HG03571 (cell line): ENCODE measurements around the gene CLDN19.

Source experiments
- ATAC-seq: cut with Tn5 transposase; IDR thresholded peaks from one replicate; pipeline ENCODE4 v1.9.1; 2021; ENCODE audit not compliant: unreplicated experiment

CLDN19 gene, protein sequence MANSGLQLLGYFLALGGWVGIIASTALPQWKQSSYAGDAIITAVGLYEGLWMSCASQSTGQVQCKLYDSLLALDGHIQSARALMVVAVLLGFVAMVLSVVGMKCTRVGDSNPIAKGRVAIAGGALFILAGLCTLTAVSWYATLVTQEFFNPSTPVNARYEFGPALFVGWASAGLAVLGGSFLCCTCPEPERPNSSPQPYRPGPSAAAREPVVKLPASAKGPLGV

DNA sequence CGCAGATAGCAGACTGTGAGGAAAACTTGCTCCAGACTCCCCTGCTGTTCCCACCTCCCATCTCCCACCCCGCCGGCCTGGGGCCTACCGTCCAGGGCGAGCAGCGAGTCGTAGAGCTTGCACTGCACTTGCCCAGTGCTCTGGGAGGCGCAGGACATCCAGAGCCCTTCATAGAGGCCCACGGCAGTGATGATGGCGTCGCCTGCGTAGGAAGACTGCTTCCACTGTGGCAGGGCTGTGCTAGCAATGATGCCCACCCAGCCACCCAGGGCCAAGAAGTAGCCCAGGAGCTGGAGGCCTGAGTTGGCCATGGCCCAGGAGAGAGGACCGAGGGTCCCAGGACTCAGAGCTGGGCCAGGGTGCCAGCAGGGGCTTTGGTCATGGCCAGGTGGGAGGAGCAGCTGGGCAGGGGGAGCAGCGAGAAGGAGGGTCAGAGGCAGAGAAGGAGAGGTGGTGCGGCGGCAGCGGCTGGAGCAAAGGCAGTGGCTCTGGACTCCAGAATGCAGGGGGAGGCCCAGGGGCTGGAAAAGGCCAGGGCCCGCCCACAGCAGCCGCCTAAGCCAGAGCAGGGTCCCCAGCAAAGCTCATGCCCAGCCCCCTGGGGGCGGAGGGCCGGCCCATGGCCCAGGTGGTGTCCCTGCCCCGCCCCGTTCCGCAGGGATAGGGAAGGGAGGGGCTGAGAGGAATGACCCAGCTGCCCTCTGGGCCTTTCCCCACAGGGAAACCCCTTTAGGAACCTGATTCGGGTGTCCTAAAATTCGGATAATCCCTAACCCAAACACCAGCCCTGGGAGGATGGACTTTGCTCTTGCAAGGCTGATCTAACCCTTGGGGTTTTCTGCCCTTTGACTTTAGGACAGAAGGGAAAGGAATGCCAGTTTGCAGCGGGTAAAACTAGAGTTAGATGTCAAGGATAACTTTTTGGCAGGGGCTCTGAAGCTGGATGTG, at the start of gene CLDN19:
CLDN19 (minus strand) TSS at position 484 of the 948 bp plus-strand sequence; CDS start at position 311, 173 bp downstream.
- ATAC-seq, result no peak

DNA sequence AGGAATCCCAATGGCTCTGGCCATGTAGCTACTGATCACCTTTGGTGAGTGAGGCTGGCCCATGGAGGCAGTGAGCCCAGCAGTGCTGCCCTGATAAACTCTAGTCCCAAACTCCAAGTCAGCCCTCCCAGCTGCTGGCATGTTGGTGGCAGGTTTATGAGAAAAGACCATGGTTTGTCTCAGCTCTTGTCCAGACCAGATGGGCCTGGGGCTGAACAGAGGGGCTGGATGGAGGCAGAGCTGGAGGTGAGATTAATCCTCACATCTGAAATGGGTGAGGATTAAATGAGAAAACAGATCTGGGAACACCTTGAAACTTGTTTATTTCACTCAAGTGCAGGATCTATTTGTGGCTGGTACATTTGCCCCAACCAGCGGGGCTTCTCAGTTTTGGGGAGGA, 48.0 kb upstream of the CLDN19 start:
- no peak for ATAC-seq

- no peak for ATAC-seq
These were observed 46.1 kb upstream of the CLDN19 start for GRCh38 chr1:42786097-42786496.

GRCh38 chr1:42784946-42785693, 45.1 kb upstream of the CLDN19 start, which contains the start of gene TMEM269:
Gene TMEM269, plus strand, starts transcription at chr1:42784991. Its CDS starts 4,903 bp downstream, at chr1:42789894.
- ATAC-seq, result no peak

- no peak for ATAC-seq
These were observed 44.5 kb upstream of the CLDN19 start for GRCh38 chr1:42784547-42784945.

GRCh38 chr1:42783092-42783491, 43.1 kb upstream of the CLDN19 start:
- no peak for ATAC-seq

DNA sequence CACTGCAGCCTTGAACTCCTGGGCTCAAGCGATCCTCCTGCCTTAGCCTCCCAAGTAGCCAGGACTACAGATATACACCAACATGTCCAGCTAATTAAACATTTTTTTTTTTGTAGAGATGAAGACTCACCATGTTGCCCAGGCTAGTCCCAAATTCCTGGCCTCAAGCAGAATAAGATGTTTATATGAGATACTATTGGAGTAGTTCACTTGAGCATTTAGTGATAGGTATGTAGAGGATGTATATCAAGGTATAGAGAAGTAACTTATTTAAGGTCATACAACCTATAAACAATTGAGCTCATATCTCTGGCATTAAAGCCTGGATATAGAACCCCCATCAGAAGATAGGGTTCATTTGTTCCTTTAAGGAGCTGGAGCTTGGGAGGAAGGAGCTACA, 40.1 kb upstream of the CLDN19 start:
- no peak for ATAC-seq

- no peak for ATAC-seq
These were observed 39.7 kb upstream of the CLDN19 start for GRCh38 chr1:42779725-42780124.

DNA sequence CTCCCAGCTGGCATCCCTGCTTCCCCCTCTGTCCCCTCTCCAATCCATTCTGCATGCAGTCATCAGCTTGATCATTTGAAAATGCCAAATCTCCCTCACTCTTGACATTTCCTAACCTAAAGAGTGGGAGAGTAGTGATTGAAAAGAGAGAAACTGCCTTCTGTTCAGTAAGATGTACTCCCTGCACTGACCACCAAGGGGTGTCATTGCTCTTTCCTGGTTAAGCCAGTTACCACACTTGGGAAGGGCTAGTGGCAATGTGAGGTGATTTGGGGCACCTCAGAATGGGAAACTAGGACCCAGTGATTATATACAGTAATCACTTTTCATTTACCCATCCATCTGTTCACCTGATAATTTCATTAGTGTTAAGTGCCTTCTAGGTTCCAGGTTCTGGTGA, 37.8 kb upstream of the CLDN19 start:
- ATAC-seq, result no peak

- no peak for ATAC-seq
These were observed 36.5 kb upstream of the CLDN19 start for GRCh38 chr1:42776502-42776901.

- ATAC-seq, result no peak
These were observed 35.0 kb upstream of the CLDN19 start for GRCh38 chr1:42774928-42775526.

DNA sequence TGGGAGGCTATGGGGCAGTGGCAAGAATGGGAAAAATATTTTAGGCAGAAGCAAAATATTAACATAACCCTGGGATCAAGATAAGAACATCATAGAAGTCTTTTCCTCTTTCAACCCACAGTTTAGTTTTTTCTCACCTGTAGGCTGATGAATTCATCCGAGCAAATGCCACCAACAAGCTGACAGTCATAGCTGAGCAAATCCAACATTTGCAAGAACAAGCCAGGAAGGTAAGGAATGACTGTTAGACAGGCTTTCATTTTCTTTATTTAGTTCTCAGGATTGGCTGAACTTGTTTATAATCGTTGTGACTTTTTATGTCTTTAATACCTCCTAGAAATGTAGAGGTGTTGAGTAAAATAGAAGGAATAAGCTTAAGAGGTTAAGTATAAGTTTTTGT, 33.4 kb upstream of the CLDN19 start:
- ATAC-seq, result no peak

DNA sequence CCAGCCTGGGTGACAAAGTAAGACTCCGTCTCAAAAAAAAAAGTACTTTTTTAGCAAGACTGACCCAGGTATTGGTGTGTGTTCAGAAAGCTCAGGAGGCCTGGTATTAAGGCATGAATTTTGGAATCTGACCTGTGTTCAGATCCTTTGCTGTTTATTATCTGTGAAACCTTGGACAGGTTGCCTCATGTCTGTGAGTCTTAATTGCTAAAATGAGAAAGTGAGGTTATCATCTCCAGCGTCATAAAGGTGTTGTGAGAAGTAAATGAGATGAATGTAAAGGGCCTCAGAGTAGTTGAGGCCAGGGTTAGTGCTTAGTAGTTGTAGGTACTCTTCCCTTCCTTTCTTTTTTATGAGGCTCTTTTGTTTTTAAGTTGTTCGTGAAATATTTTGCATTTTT, 29.8 kb upstream of the CLDN19 start:
- ATAC-seq, result no peak

GRCh38 chr1:42768172-42768571, 28.1 kb upstream of the CLDN19 start:
- ATAC-seq, result no peak

- ATAC-seq, result peak; percentile 14
These were observed 27.5 kb upstream of the CLDN19 start for GRCh38 chr1:42767510-42768000.

GRCh38 chr1:42766741-42767509, 26.9 kb upstream of the CLDN19 start, which contains the start of the genes C1orf50 and P3H1:
Gene C1orf50, plus strand, starts transcription at chr1:42767249. Its CDS starts 63 bp downstream, at chr1:42767312.
Gene P3H1, minus strand, starts transcription at chr1:42767028. Its CDS starts 57 bp downstream, at chr1:42766971.
- peak; percentile 87 for ATAC-seq

DNA sequence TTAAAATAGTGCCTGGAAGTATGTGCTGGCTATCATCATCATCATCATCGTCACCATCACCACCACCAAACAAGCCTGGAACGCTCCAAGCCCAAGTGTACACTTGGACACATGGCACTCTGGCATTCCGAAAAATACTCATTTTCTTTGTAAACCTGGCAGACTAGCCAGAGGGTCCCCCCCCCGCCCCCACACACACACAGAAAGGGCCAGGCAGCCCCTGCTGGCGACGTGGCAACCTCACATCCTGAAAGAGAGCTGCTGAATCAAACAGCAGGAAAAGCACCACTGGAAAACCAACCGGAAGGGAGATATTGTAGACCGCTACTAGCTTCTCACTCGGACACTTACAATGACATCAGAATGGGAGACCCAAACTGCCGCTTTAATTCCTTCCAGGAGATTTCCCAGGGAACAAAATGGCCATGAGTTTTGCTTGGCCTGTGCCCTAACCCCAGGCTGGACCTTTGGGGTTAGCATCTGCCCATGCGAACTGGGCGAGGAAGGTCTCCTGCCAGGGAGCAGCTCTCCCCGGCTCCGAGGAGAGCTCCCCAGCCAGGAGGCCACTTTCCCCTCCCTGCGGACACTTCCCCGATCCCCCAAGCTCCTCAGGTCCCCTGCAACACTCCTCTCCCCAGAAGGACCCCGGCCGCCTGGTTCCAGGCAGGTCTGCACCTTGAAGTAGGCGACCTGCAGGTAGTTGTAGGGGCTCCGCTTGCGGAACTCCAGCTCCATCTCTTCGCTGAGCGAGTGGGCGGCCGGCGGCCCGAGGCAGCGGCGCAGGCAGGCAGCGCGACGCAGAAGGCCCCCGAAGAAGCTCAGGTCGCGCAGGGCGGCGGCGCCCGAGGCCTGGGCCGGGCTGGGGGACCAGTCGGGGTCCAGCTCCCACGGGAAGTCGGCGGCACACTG, 26.1 kb upstream of the CLDN19 start:
- ATAC-seq, result peak; percentile 21

GRCh38 chr1:42765269-42765668, 25.2 kb upstream of the CLDN19 start:
- ATAC-seq, result no peak

- no peak for ATAC-seq
These were observed 22.2 kb upstream of the CLDN19 start for GRCh38 chr1:42762269-42762668.
